GM12865 (cell line): ENCODE data around the gene MGST2.

ENCODE experiments used
- DNase-seq: peaks from one replicate; pipeline ENCODE4 v3.0.0; 2010; ENCODE audit warnings: low read depth
- H3K4me3 ChIP-seq: 2 replicates; pipeline ENCODE4 v1.5.1; 2011; ENCODE audit warnings: mild to moderate bottlenecking, low read depth, low read length, control low read depth
- TF ChIP-seq, protein P1 (sequence below): IDR thresholded peaks from 2 replicates; pipeline ENCODE4 v1.5.1; 2011; ENCODE audit warnings: low read length, control low read depth, low read depth, inconsistent platforms; ENCODE audit not compliant: insufficient read depth; ENCODE audit errors: missing control alignments

The MGST2 gene

GRCh38 chr4:139718358-139718757, 52.7 kb downstream of the MGST2 start:
- DNase-seq: no peak
- TF ChIP-seq, protein P1, sequence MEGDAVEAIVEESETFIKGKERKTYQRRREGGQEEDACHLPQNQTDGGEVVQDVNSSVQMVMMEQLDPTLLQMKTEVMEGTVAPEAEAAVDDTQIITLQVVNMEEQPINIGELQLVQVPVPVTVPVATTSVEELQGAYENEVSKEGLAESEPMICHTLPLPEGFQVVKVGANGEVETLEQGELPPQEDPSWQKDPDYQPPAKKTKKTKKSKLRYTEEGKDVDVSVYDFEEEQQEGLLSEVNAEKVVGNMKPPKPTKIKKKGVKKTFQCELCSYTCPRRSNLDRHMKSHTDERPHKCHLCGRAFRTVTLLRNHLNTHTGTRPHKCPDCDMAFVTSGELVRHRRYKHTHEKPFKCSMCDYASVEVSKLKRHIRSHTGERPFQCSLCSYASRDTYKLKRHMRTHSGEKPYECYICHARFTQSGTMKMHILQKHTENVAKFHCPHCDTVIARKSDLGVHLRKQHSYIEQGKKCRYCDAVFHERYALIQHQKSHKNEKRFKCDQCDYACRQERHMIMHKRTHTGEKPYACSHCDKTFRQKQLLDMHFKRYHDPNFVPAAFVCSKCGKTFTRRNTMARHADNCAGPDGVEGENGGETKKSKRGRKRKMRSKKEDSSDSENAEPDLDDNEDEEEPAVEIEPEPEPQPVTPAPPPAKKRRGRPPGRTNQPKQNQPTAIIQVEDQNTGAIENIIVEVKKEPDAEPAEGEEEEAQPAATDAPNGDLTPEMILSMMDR: no peak
- H3K4me3 ChIP-seq: no peak overlapping the region

- TF ChIP-seq, protein P1: no peak
- DNase-seq: no peak
- no peak overlapping the region for H3K4me3 ChIP-seq
These were observed 53.2 kb downstream of the MGST2 start for GRCh38 chr4:139718833-139719232.

- TF ChIP-seq, protein P1: no peak
- no peak overlapping the region for H3K4me3 ChIP-seq
- DNase-seq: no peak
These were observed 53.9 kb downstream of the MGST2 start for GRCh38 chr4:139719381-139720101.

DNA sequence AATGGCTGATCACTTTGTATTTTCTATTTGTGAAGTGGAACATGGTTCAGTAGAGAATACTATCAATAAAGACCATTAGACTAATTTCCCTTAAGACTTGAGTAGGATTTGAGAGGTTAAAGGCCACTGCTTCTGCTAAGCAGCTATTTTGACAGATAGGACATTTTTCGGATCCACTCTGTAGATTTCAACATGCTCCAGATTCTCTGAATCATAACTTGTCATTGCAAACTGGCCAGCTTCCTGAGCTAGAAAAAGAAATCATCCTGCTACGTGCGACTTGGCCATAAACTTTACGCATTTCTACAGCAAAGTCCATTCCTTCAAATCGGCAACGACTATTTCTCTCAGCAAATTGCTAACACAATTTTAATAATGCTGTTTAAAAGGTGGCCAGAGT, 55.2 kb downstream of the MGST2 start:
- TF ChIP-seq, protein P1: no peak
- H3K4me3 ChIP-seq: no peak overlapping the region
- no peak for DNase-seq

DNA sequence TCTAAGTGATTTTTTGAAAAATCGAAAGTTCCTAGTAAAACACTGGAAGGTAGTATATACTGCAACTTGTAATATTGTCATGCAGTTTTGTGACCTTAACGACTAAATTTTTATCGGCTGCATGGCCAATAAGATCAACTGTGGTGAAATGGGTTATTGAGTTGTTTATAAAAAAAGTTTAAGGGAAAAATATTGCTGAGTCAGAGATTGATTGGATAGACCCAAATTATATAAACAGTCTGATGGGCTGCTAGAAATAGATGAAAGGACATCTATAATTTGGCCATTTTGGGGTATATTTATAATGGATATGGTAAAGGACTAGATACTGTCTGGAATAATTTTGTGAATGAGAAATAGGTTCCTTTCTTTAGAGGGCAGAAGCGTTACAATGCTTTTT, 56.2 kb downstream of the MGST2 start:
- H3K4me3 ChIP-seq: no peak overlapping the region
- DNase-seq: no peak
- TF ChIP-seq, protein P1: no peak

- no peak for DNase-seq
- no peak overlapping the region for H3K4me3 ChIP-seq
- TF ChIP-seq, protein P1: no peak
These were observed 59.6 kb downstream of the MGST2 start for GRCh38 chr4:139725236-139725635.

DNA sequence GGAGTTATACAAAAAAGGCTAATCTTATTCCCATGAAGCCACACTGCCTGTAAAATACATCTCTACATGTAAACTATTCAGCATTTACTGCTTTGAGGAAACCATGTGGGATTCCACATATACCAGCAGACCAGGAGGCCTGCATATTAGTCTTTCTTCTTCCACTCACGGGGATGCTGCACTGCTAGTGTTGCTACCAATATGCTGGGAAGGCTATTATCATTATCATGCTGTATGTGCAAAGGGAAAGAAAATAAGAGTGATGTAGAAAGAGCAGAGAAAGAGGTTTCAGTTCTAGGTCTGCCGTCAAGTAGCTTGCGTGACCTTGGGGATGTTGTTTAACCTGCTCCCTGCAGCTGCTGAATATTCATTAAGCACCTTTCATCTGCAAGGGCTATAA, 61.0 kb downstream of the MGST2 start:
- DNase-seq: no peak

More for the DNA sequence above, 61.0 kb downstream of the MGST2 start:
- H3K4me3 ChIP-seq: no peak overlapping the region
- TF ChIP-seq, protein P1: no peak
